ENCODE results near the gene CBLN1.

CBLN1 gene

DNA sequence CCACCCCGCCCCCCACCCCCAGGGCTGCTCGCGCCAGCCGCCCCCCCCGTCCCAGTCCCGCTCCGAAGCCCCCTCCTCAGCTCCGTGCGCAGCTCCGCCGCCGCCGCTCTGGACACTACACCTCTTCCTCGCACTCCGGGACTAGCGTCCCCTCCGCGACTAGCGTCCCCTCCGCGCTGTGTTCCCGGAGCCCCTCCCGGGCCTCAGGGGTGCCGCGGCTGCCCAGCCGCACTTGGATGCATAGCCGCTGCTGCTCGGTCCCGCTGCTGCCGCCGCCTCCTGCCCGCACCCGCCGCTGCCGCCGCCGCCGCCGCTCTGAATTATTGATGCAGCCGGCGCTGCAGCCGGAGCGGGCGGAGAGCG lies at the start of gene CBLN1:
Gene CBLN1, minus strand, starts transcription at position 359 of the 363 bp plus-strand sequence. CDS start 373 bp downstream, outside the sequence.
- no peak within 1 kb of the TSS for H3K27ac Mint-ChIP-seq
- no peaks in the 10 kb centered on the region for H3K36me3 Mint-ChIP-seq (ENCODE audit: low read depth)
- H3K4me1 Mint-ChIP-seq (ENCODE audit: low read depth): peaks cover 13% of the 10 kb centered on the region
- peak within 1 kb of the TSS; percentile 56 for H3K4me3 Mint-ChIP-seq
- H3K9me3 Mint-ChIP-seq: peaks cover 3% of the 10 kb centered on the region
- H3K27me3 Mint-ChIP-seq: peaks cover 76% of the 10 kb centered on the region

GRCh38 chr16:49330562-49331201 lies 49.0 kb upstream of the CBLN1 start:
- H3K36me3 Mint-ChIP-seq (ENCODE audit: low read depth): no peaks in the 10 kb centered on the region
- H3K9me3 Mint-ChIP-seq: no peaks in the 10 kb centered on the region
- no peaks in the 10 kb centered on the region for H3K4me1 Mint-ChIP-seq (ENCODE audit: low read depth)
- H3K27ac Mint-ChIP-seq: no peak overlapping the region
- H3K27me3 Mint-ChIP-seq: peaks cover 5% of the 10 kb centered on the region
- no peak overlapping the region for H3K4me3 Mint-ChIP-seq

- H3K9me3 Mint-ChIP-seq: no peaks in the 10 kb centered on the region
Observed at GRCh38 chr16:49328325-49328724, 46.7 kb upstream of the CBLN1 start.

DNA sequence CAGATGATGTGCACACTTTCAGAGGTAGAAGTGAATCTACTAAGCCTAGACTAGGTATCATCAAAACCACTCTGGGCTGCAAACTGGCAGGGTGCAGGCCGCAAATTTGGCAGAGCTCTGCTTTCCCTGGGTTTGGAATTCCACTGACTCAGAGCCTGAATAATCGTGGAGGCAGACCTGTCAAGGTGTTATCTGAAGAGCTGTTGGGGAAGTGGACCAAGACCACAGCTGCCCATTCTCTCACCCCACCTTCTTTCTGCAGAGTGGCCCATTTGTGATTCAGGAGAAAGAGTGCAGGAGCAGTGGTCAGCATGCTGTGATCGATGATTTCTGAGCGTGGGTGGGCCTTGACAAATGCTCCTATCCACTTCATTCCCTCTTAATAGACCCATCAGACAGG lies 45.8 kb upstream of the CBLN1 start:
- no peaks in the 10 kb centered on the region for H3K9me3 Mint-ChIP-seq
- H3K27me3 Mint-ChIP-seq: peaks cover 13% of the 10 kb centered on the region
- no peaks in the 10 kb centered on the region for H3K4me1 Mint-ChIP-seq (ENCODE audit: low read depth)
- no peak overlapping the region for H3K27ac Mint-ChIP-seq
- no peak overlapping the region for H3K4me3 Mint-ChIP-seq
- H3K36me3 Mint-ChIP-seq (ENCODE audit: low read depth): no peaks in the 10 kb centered on the region

More at GRCh38 chr16:49328325-49328724, 46.7 kb upstream of the CBLN1 start:
- Mint-ChIP-seq H3K27ac (no peak overlapping the region), H3K27me3 (peaks cover 13% of the 10 kb centered on the region), H3K4me3 (no peak overlapping the region), H3K36me3 (ENCODE audit: low read depth) (no peaks in the 10 kb centered on the region), H3K4me1 (ENCODE audit: low read depth) (no peaks in the 10 kb centered on the region)

- H3K9me3 Mint-ChIP-seq: peaks cover 8% of the 10 kb centered on the region
- peaks cover 13% of the 10 kb centered on the region for H3K27me3 Mint-ChIP-seq
- H3K27ac Mint-ChIP-seq: no peak overlapping the region
- H3K4me3 Mint-ChIP-seq: no peak overlapping the region
- H3K36me3 Mint-ChIP-seq (ENCODE audit: low read depth): no peaks in the 10 kb centered on the region
- H3K4me1 Mint-ChIP-seq (ENCODE audit: low read depth): no peaks in the 10 kb centered on the region
Observed at GRCh38 chr16:49324703-49325102, 43.1 kb upstream of the CBLN1 start.

DNA sequence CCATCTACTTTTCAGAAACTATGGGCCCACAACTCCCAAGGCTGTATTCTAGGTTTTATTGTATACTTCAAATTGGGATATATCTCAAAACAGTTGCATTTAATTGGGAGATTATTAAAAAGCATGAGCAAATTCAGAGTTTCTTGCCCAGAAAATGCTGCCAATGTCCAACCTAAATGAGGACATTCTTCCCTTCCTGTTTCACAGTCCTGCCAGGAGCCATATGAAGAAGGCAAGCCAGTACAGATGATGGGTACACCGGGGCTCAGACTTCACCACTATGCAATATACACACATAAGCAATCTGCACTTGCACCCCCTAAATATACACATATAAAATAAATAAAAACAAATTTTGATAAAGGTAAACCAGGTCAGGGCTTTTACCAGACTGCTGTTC lies 34.0 kb upstream of the CBLN1 start:
- Mint-ChIP-seq H3K27ac (no peak overlapping the region), H3K27me3 (peaks cover 5% of the 10 kb centered on the region), H3K4me1 (ENCODE audit: low read depth) (no peaks in the 10 kb centered on the region), H3K9me3 (peaks cover 5% of the 10 kb centered on the region), H3K36me3 (ENCODE audit: low read depth) (no peaks in the 10 kb centered on the region), H3K4me3 (no peak overlapping the region)

DNA sequence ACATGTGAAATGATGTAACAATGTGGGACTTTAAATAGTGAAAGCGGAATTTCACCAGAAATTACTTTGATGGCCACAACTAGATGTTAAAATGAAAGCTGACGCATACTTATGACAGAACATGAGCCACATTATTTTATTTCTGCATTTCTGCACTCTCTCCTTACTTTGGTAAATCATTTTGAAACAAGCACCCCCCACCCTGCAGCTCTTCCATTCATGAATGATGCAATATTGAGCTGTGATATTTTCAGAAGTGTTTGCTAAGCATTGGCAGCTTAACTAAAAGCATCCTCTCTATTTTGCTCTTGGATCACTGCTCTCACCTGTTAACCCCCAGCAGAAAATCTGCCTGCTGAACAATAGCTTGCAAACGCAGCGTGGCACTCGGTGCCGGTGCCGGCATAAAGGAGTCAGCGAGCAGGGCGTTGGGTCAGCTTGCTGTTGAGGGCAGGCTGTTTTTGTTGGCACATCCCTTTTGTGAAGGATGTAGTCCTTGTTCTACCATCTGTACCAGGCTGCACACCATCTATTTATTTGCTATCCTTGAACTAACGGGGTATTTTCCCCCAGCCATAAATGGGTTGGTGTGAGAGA lies 30.8 kb upstream of the CBLN1 start:
- no peaks in the 10 kb centered on the region for H3K4me1 Mint-ChIP-seq (ENCODE audit: low read depth)
- H3K36me3 Mint-ChIP-seq (ENCODE audit: low read depth): no peaks in the 10 kb centered on the region
- H3K4me3 Mint-ChIP-seq: no peak overlapping the region
- peaks cover 5% of the 10 kb centered on the region for H3K27me3 Mint-ChIP-seq
- H3K9me3 Mint-ChIP-seq: no peaks in the 10 kb centered on the region
- no peak overlapping the region for H3K27ac Mint-ChIP-seq

DNA sequence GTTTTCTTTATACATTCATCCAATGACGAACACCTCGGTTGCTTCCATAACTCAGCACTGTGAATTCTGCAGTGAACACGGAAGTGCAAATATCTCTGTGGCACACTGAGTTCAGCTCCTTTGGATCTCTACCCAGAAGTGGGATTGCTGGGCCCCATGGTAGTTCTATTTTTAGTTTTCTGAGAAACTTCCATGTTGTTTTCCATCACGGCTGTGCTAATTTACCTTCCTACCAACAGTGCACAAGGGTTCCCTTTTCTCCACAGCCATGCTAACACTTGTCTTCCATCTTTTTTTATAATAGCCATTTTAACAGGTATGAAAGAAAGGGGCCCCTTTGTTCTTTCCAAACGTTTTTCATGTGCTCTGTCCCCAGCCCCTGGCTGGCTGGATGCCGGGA lies 30.2 kb upstream of the CBLN1 start:
- no peaks in the 10 kb centered on the region for H3K9me3 Mint-ChIP-seq
- H3K27ac Mint-ChIP-seq: no peak overlapping the region
- H3K27me3 Mint-ChIP-seq: peaks cover 5% of the 10 kb centered on the region
- no peaks in the 10 kb centered on the region for H3K4me1 Mint-ChIP-seq (ENCODE audit: low read depth)
- H3K36me3 Mint-ChIP-seq (ENCODE audit: low read depth): no peaks in the 10 kb centered on the region
- H3K4me3 Mint-ChIP-seq: no peak overlapping the region

- H3K4me3 Mint-ChIP-seq: no peak overlapping the region
- H3K27me3 Mint-ChIP-seq: peaks cover 10% of the 10 kb centered on the region
Observed at GRCh38 chr16:49307176-49307575, 25.5 kb upstream of the CBLN1 start.

DNA sequence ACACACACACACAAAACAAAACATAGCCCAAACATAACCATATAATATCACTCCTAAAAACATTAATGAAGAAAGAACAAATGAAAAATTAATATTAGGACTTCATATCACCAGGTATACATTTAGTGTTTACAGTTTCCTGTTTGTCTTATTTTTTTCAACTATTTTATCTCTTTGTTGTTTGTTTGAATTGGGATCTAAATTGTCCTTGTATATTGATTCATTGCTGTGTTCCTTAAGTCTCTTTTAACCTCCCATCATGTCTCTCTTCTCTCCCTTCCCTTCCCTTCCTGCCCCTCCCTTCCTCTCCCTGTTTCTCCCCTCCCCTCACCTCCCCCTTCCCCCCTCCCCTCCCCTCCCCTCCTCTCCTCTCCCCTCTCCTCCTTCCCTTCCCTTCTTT lies 23.8 kb upstream of the CBLN1 start:
- Mint-ChIP-seq H3K27ac (no peak overlapping the region), H3K4me3 (no peak overlapping the region), H3K9me3 (no peaks in the 10 kb centered on the region), H3K36me3 (ENCODE audit: low read depth) (no peaks in the 10 kb centered on the region), H3K4me1 (ENCODE audit: low read depth) (no peaks in the 10 kb centered on the region), H3K27me3 (peaks cover 10% of the 10 kb centered on the region)

More at GRCh38 chr16:49307176-49307575, 25.5 kb upstream of the CBLN1 start:
- no peak overlapping the region for H3K27ac Mint-ChIP-seq
- no peaks in the 10 kb centered on the region for H3K36me3 Mint-ChIP-seq (ENCODE audit: low read depth)
- H3K4me1 Mint-ChIP-seq (ENCODE audit: low read depth): no peaks in the 10 kb centered on the region
- H3K9me3 Mint-ChIP-seq: no peaks in the 10 kb centered on the region

DNA sequence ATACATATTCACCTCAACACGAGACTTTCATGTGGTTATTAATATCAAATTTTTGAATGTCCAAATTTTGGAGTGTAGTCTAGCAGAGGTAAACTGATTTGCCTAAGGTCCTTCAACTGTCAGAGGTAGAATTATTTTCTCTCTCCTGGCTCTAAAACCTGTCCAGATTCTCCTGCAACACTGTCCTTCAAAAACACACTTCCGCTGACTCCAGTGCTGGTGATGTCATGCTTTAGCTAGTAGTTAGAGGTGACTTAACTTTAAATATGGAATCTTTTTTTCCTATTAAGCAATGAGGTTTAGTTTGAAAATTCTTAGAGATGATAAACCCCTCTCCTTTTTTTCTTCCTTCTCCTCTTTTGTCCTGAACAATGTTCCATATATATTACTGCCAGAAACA lies 10.8 kb upstream of the CBLN1 start:
- no peaks in the 10 kb centered on the region for H3K4me1 Mint-ChIP-seq (ENCODE audit: low read depth)
- peaks cover 14% of the 10 kb centered on the region for H3K27me3 Mint-ChIP-seq
- peaks cover 5% of the 10 kb centered on the region for H3K9me3 Mint-ChIP-seq
- no peak overlapping the region for H3K27ac Mint-ChIP-seq
- no peaks in the 10 kb centered on the region for H3K36me3 Mint-ChIP-seq (ENCODE audit: low read depth)
- no peak overlapping the region for H3K4me3 Mint-ChIP-seq

- peaks cover 4% of the 10 kb centered on the region for H3K4me1 Mint-ChIP-seq (ENCODE audit: low read depth)
- peaks cover 47% of the 10 kb centered on the region for H3K27me3 Mint-ChIP-seq
- H3K9me3 Mint-ChIP-seq: peaks cover 8% of the 10 kb centered on the region
Observed at GRCh38 chr16:49287572-49287971, 5.9 kb upstream of the CBLN1 start.

GRCh38 chr16:49284962-49285361 lies 3.3 kb upstream of the CBLN1 start:
- peaks cover 52% of the 10 kb centered on the region for H3K27me3 Mint-ChIP-seq
- peaks cover 3% of the 10 kb centered on the region for H3K9me3 Mint-ChIP-seq
- H3K4me3 Mint-ChIP-seq: no peak overlapping the region
- no peaks in the 10 kb centered on the region for H3K36me3 Mint-ChIP-seq (ENCODE audit: low read depth)
- H3K4me1 Mint-ChIP-seq (ENCODE audit: low read depth): peaks cover 10% of the 10 kb centered on the region
- no peak overlapping the region for H3K27ac Mint-ChIP-seq

More at GRCh38 chr16:49287572-49287971, 5.9 kb upstream of the CBLN1 start:
- Mint-ChIP-seq H3K27ac (no peak overlapping the region), H3K36me3 (ENCODE audit: low read depth) (no peaks in the 10 kb centered on the region), H3K4me3 (no peak overlapping the region)

GRCh38 chr16:49283376-49284049 lies 1.9 kb upstream of the CBLN1 start:
- Mint-ChIP-seq H3K4me3 (no peak overlapping the region), H3K27ac (no peak overlapping the region), H3K27me3 (peaks cover 65% of the 10 kb centered on the region), H3K4me1 (ENCODE audit: low read depth) (peaks cover 13% of the 10 kb centered on the region), H3K9me3 (peaks cover 3% of the 10 kb centered on the region), H3K36me3 (ENCODE audit: low read depth) (no peaks in the 10 kb centered on the region)

- peaks cover 3% of the 10 kb centered on the region for H3K9me3 Mint-ChIP-seq
- H3K27me3 Mint-ChIP-seq: peaks cover 68% of the 10 kb centered on the region
- H3K27ac Mint-ChIP-seq: no peak overlapping the region
- peaks cover 13% of the 10 kb centered on the region for H3K4me1 Mint-ChIP-seq (ENCODE audit: low read depth)
- H3K4me3 Mint-ChIP-seq: peak overlapping the region; percentile 56
- no peaks in the 10 kb centered on the region for H3K36me3 Mint-ChIP-seq (ENCODE audit: low read depth)
Observed at GRCh38 chr16:49282690-49283375, 1.2 kb upstream of the CBLN1 start.
